GM10847 (cell line): ENCODE data around the gene ACP2.

Source experiments
- POLR2A ChIP-seq: IDR thresholded peaks from 2 replicates; pipeline ENCODE4 v1.6.1; 2011; ENCODE audit not compliant: insufficient read length; ENCODE audit errors: extremely low read depth

Gene ACP2

DNA sequence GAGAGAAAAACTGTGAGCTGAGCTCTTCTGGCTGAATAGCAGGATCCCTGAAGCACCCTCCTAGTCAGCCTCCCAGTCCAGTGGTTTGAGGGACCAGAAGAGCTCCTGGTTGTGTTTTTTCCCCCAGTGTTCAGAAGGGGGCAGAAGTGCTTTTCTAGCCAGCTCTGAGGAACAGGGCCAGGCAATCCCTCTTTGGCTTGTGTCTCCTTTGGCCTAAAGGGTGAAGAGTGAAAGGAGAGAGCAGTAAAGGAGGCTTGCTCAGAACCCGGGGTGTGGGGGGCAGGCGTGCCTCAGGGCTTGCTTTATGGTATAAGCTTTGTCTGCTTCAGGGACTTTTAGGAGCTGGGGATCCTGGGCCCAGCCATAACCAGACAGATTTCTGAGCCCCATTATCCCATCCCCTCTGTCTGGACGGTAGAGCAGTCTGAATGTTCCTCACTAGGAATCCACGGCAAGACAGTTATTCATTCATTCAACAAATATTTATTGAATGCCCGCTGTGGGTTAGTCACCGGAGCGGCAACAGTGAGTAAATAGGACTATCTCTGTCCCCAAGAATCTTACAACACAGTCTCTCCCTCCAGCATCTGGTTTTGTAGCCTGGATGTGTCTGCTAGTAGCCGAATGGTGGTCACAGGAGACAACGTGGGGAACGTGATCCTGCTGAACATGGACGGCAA lies 14.5 kb downstream of the ACP2 start:
- TF ChIP-seq POLR2A, result no peak

DNA sequence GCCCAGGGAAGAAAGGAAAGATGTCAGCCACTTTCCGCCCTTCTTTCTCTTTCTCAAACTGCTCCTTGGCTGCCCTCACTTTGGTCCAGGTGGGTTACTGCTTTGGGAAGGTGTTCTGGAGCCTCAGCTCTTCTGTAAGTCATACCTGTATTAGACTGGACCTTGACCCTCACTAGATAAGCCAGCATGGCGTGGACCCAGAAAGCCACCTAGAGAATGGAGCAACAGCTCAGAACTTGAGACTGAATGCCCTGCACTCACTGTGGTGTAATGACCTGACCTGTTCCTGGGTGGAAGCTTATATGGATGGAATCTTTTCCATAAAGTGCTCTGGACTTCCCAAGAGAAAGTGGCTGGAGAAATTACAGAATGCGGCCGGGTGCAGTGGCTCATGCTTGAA lies 15.6 kb downstream of the ACP2 start:
- TF ChIP-seq POLR2A, result no peak

DNA sequence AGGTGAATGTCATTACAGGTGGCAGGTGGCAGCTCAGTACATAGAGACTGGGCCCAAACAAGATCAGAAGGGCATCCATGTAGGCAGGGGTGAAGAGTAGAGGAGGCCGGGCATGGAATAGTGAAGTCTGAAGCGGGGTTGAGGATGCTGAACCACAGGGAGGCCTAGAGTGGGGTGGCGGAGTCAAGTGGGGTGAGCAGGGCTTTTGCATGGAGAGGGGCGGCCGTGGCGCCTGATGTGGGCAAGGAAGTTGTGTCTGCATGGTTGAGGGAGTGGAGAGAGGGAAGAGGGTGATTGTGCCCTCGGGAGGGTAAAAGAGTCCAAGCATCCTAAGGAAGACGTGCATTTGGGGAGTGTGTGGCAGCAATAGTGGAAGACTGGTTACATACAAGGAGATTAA lies 19.5 kb downstream of the ACP2 start:
- no peak for TF ChIP-seq POLR2A

DNA sequence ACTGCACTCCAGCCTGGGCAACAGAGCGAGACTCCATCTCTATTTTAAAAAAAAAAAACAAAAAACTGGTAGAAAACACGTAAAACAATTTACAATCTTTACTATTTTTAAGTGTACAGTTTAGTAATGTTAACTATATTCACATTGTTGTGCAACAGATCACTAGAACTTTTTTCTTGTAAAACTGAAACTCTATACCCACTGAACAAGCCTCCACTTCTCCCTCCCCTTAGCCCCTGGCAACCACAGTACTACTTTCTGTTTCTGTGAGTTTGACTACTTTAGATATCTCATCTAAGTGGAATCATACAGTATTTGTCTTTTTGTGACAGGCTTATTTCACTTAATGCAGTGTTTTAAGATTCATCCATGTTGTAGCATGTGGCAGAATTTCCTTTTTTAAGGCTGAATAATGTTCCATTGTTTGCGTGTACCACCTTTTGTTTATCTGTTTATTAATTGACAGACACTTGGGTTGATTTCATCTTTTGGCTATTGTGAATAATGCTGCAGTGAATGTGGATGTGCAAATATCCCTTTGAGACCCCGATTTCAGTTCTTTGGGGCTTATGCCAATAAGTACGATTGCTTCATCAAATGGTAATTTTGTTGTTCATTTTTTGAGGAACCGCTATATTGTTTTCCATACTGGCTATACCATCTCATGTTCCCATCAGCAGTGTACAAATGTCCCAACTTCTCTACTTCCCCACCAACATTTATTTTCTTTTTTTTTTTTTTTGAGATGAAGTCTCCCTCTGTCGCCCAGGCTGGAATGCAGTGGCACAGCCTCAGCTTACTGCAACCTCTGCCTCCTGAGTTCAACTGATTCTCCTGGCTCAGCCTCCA lies 22.8 kb downstream of the ACP2 start:
- no peak for TF ChIP-seq POLR2A

DNA sequence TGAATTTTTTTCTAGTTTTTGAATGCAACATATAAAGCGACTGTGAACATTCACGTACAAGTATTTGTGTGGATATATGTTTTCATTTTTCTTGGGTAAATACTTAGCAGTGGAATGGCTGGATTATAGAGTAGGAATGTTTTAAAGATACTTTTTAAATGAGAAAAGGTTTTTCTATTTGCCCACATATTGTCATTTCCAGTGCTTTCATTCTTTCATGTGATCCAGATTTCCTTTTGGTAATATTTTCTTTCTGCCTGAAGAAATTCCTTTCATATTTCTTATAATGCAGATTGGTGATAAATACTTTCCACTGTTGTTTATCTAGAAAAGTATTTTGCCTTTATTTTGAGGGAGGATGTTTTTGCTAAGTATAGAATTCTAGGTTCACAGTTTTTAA lies 25.9 kb downstream of the ACP2 start:
- TF ChIP-seq POLR2A, result no peak

DNA sequence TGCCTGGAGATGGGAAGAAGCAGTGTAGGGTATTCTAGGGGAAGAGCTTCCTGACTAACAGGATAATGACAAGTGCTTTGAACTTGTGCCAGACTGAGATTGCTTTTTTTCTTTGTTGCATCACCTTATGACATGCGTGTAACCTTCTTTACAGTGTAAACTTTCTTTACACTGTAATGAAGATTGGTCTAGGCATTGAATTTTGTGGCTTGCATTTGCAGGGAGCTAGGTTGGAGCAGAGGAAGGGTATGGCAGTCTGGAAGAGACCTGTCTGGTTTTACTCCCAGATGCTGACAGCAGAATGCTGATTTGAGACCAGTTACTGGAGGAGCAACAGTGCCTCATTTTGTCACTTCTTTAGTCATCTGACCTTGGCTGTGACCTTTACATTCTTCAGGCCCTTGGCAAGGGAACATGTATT lies 28.2 kb downstream of the ACP2 start:
- TF ChIP-seq POLR2A, result no peak

DNA sequence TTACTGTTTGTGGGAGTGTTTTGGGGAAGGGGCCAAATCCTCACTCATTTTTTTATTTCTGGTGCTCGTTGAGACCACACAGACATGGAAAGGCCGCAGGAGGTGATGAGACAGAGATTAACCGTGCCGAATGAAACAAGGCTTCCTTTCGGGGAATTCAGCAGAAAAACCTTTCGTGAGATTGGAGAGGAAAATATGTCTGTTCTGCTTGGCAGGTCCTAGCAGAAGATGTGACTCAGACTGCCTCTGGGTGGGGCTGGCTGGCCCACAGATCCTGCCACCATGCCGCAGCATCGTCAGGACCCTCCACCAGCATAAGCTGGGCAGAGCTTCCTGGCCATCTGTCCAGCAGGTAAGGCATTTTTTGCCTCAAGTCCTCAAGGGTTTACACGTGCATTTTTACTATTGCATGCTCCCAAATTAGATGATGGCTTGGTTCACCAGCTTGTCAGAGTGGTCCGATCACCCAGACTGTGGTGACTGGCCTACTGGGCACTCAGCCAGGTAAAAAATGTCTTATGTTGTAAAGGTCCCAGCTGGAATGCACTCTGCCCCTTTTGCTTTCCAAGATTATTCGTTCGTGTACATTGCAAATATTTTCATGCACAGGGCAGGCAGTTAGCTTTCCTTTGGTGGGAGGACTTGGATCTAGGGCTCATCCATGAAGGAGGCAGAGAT lies 32.4 kb downstream of the ACP2 start:
- TF ChIP-seq POLR2A, result no peak

DNA sequence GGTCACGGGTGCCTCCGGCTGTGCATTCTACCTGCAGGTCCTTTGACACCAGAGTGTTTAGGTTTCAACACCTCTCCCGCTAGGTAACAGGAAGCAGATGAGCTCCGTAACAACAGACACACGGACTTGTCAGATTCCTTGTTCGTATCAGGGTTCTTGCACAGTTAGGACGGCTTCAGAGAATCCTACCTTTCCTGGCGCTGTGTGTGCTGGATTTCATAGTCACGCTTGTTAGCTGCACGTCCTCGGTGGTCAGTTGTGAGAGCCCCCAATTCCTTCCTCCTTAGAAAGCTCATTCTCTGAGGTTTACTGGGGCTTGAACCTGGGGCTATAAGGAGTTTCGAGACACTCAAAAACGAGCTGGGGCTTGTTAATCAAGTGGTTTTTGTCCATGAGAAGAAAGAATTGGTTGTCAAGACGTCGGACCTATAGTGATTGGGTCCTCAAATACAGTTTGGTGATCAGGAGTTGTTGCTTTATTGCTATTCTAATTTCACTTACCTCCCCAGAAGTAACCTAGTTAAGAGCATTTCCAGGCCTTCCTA lies 33.2 kb downstream of the ACP2 start:
- TF ChIP-seq POLR2A, result no peak

DNA sequence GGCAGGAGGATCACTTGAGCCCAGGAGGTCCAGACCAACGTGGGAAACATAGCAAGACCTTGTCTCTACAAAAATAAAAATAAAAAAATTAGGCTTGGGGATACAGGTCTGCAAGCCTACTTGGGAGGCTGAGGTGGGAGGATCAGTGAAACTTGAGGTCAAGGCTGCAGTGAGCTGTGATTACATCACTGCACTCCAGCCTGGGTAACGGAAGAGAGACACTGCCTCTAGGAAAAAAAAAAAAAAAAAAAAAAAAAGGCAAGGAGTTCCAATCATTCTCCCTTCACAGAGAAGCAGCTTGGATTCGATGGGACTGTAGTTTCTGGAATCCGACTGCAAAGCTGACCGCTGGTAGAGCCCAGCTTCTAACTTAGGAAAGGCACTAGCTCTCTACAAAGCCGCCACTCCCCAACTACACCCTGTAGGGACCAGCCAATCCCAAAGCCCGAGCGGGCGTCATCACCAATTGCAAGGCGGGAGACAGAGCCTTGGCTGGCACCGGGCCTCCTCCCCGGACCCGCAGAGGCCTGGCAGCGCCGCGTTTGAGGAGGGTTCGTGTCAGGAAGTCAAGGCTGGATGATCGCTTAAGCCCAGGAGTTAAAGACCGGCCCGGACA lies 34.6 kb downstream of the ACP2 start:
- TF ChIP-seq POLR2A, result peak; percentile 58

DNA sequence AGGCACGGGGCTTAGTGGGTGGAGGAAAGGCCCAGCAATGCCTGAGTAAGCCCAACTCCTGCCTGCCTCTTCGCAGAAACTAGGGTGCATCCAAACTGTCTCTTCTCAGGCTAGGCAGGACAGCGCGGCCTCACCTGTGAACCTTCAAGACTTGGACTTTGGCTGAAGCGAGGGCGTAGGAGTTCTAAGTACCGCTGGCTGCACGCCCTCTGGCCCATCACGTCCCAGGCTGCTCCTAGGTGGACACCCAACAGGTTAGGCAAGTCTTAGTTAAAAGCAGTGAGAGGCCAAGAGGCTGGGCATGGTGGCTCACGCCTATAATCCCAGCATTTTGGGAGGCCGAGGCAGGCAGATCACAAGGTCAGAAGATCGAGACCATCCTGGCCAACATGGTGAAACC lies 35.7 kb downstream of the ACP2 start:
- TF ChIP-seq POLR2A, result no peak

DNA sequence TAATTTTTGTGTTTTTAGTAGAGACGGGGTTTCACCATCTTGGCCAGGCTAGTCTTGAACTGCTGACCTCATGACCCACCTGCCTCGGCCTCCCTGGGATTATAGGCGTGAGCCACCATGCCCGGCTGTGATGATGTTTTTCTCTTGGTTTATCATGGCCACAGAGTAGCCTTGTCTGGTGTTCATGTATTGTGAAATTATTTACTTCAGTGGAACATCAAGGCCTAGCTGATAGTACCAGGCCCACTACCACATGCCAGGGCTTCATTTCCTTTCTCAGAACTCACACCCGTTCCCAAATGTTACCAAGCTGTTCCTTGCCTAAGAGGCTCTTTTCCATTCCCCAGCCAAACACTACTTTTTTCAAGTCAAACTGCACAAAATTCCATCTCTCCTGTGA lies 40.0 kb downstream of the ACP2 start:
- no peak for TF ChIP-seq POLR2A

DNA sequence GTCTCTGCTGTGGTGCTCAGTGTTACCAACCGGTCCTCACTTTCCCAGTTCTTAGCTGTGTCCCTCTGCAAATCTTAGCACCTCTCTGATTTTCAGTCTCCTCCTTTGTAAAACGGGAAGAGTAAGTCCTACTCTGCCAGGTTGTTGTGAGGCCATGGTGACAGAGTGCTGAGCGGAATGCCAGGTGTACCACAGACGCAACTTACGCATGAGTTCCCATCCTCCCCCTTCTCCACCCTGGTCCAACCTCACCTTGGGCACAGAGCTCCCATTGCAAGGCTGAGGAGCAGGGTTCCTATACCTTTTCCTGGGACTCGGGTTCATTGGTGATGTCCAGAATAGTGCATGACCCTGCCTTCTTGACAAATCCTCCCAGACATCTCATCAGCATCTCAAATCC lies 41.2 kb downstream of the ACP2 start:
- TF ChIP-seq POLR2A, result no peak

DNA sequence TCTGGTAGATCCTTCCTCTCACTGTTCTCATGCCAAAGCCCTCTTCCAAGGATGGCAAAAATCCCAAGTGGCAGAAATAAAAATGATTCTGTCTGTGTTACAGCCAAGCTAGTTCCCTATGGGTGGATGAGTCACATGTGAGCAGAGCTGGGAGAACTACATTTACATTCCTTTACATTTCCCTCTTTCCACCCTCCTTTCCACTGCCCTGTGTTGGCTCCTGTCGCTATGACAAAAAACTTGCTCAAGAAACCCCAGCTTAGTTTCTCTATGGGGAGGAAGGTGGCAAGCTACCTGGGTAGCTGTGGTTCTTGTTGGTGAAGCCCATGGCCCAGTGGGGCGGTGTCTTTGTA lies 44.0 kb downstream of the ACP2 start:
- no peak for TF ChIP-seq POLR2A

DNA sequence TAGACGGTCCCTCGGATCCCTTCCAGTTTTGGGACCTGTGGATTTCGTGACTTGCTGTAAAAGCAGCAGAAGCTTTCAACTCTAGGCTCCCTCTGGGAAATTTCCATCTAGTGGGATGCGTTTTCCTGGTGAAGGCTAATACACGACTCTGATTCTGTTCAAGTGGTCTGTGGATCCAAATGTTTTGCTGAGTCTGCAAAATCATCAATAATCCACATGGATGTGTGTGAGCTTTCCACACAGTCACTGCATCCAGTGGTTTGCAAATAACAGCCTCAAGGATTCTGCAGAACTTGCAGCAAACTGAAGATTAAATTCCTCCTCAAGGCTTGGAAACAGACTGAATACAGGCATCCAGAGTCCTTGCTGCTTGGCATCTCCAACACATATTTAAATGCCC lies 46.0 kb downstream of the ACP2 start:
- TF ChIP-seq POLR2A, result no peak

DNA sequence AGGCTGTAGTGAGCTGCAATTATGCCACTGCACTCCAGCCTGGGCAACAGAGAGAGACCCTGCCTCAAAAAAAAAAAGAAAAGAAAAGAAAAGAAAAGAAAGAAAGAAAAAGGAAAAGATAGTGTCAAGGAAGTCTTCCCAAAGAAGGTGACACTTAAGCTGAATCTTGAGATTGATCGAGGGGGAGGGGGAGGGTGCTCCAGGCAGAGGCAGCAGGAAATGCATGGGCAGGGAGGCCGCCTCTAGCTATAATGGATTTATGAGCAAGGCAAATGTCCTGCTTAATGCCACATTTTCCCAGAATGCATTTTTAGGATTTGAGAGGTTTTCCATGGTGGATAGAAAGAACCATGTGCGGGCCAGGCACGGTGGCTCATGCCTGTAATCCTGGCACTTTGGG lies 47.6 kb downstream of the ACP2 start:
- TF ChIP-seq POLR2A, result no peak
